ENCODE data around the gene PTPN21. TPM values are rescaled to one million over a fixed set of nuclear protein-coding genes. Genes with fewer than 3 reads are reported as not detected.

The PTPN21 gene
- total and polyA plus RNA-seq, 2 experiments from 2014 or later, result 8.1 to 16.3 TPM

- Histone ChIP-seq H3K36me3 (replicated peaks; ENCODE audit: insufficient read depth, low read depth) (no peaks in the 10 kb centered on the region), H3K4me3 (no peak overlapping the region), H3K9me2 (replicated peaks; ENCODE audit: insufficient read depth) (no peaks in the 10 kb centered on the region), H3K4me2 (no peak overlapping the region), H3K4me1 (ENCODE audit: insufficient read depth) (no peaks in the 10 kb centered on the region), H3K27me3 (no peaks in the 10 kb centered on the region), H4K20me1 (ENCODE audit: insufficient read depth, poor library complexity, severe bottlenecking) (no peaks in the 10 kb centered on the region), H2AFZ (no peak overlapping the region), H3K9me3 (ENCODE audit: low read depth) (no peaks in the 10 kb centered on the region), H3K27ac (no peak overlapping the region), H3K79me2 (peaks cover 14% of the 10 kb centered on the region)
- no peak for DNase-seq (ENCODE audit: low spot score)
- TF ChIP-seq, protein P1, sequence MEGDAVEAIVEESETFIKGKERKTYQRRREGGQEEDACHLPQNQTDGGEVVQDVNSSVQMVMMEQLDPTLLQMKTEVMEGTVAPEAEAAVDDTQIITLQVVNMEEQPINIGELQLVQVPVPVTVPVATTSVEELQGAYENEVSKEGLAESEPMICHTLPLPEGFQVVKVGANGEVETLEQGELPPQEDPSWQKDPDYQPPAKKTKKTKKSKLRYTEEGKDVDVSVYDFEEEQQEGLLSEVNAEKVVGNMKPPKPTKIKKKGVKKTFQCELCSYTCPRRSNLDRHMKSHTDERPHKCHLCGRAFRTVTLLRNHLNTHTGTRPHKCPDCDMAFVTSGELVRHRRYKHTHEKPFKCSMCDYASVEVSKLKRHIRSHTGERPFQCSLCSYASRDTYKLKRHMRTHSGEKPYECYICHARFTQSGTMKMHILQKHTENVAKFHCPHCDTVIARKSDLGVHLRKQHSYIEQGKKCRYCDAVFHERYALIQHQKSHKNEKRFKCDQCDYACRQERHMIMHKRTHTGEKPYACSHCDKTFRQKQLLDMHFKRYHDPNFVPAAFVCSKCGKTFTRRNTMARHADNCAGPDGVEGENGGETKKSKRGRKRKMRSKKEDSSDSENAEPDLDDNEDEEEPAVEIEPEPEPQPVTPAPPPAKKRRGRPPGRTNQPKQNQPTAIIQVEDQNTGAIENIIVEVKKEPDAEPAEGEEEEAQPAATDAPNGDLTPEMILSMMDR (IDR thresholded peaks at IDR 0.05; ENCODE audit: poor library complexity), result no peak
- TF ChIP-seq EZH2phosphoT487 (IDR thresholded peaks at IDR 0.05; ENCODE audit: low read depth, severe bottlenecking, unreplicated experiment) (no peak), EZH2 (IDR thresholded peaks at IDR 0.05; ENCODE audit: borderline replicate concordance) (no peak)
- WGBS (ENCODE audit: low lambda C conversion rate, missing lambda C conversion rate), result 100% methylated on average over 3 of the region's 3 CpGs
These were observed 29.6 kb upstream of the PTPN21 start for GRCh38 chr14:88584451-88584850.

DNA sequence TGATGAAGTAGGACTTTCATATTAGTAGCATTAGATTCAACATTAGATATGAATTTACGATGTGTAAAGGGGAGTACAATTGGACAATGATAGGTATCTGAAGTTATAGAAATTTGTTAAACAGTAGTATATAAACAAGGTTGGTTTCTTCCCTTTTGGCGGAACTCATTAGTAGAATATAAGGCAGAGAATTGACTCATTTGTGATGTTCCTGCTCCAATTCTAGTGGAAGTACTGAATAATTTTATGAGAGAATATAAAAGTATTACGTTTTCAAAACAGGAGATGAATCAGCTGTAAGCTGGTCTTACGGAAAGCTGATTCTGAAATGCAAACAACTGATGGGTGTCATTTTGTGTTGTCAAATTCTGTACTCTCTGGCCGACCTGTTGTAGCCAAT, 21.4 kb upstream of the PTPN21 start:
- H3K4me2 ChIP-seq, result no peak overlapping the region
- no peak overlapping the region for H2AFZ ChIP-seq
- H3K9me3 ChIP-seq (ENCODE audit: low read depth), result no peaks in the 10 kb centered on the region
- WGBS (ENCODE audit: low lambda C conversion rate, missing lambda C conversion rate), result 96% methylated on average over 5 of the region's 5 CpGs
- peaks cover 13% of the 10 kb centered on the region for H3K36me3 ChIP-seq (replicated peaks; ENCODE audit: insufficient read depth, low read depth)
- no peak for DNase-seq (ENCODE audit: low spot score)
- H3K27ac ChIP-seq, result no peak overlapping the region
- no peaks in the 10 kb centered on the region for H3K27me3 ChIP-seq
- no peaks in the 10 kb centered on the region for H4K20me1 ChIP-seq (ENCODE audit: insufficient read depth, poor library complexity, severe bottlenecking)
- no peaks in the 10 kb centered on the region for H3K9me2 ChIP-seq (replicated peaks; ENCODE audit: insufficient read depth)
- H3K4me1 ChIP-seq (ENCODE audit: insufficient read depth), result no peaks in the 10 kb centered on the region
- H3K4me3 ChIP-seq, result no peak overlapping the region
- TF ChIP-seq EZH2phosphoT487 (IDR thresholded peaks at IDR 0.05; ENCODE audit: low read depth, severe bottlenecking, unreplicated experiment), result no peak
- TF ChIP-seq EZH2 (IDR thresholded peaks at IDR 0.05; ENCODE audit: borderline replicate concordance), result no peak
- TF ChIP-seq, protein P1 (IDR thresholded peaks at IDR 0.05; ENCODE audit: poor library complexity), result no peak
- H3K79me2 ChIP-seq, result peaks cover 3% of the 10 kb centered on the region

- H3K79me2 ChIP-seq, result peaks cover 30% of the 10 kb centered on the region
- no peak for DNase-seq (ENCODE audit: low spot score)
- H2AFZ ChIP-seq, result no peak overlapping the region
- no peaks in the 10 kb centered on the region for H3K9me2 ChIP-seq (replicated peaks; ENCODE audit: insufficient read depth)
- no peak overlapping the region for H3K4me2 ChIP-seq
- no peak for TF ChIP-seq EZH2phosphoT487 (IDR thresholded peaks at IDR 0.05; ENCODE audit: low read depth, severe bottlenecking, unreplicated experiment)
- TF ChIP-seq, protein P1 (IDR thresholded peaks at IDR 0.05; ENCODE audit: poor library complexity), result no peak
- no peak for TF ChIP-seq EZH2 (IDR thresholded peaks at IDR 0.05; ENCODE audit: borderline replicate concordance)
- peaks cover 3% of the 10 kb centered on the region for H4K20me1 ChIP-seq (ENCODE audit: insufficient read depth, poor library complexity, severe bottlenecking)
- 96% methylated on average over 4 of the region's 4 CpGs for WGBS (ENCODE audit: low lambda C conversion rate, missing lambda C conversion rate)
- no peaks in the 10 kb centered on the region for H3K4me1 ChIP-seq (ENCODE audit: insufficient read depth)
- no peak overlapping the region for H3K27ac ChIP-seq
- no peak overlapping the region for H3K4me3 ChIP-seq
- H3K27me3 ChIP-seq, result no peaks in the 10 kb centered on the region
- peaks cover 9% of the 10 kb centered on the region for H3K36me3 ChIP-seq (replicated peaks; ENCODE audit: insufficient read depth, low read depth)
- no peaks in the 10 kb centered on the region for H3K9me3 ChIP-seq (ENCODE audit: low read depth)
These were observed 17.3 kb upstream of the PTPN21 start for GRCh38 chr14:88572117-88572516.

GRCh38 chr14:88568196-88568595, 13.4 kb upstream of the PTPN21 start:
- 94% methylated on average over 3 of the region's 3 CpGs for WGBS (ENCODE audit: low lambda C conversion rate, missing lambda C conversion rate)
- no peak for TF ChIP-seq EZH2phosphoT487 (IDR thresholded peaks at IDR 0.05; ENCODE audit: low read depth, severe bottlenecking, unreplicated experiment)
- TF ChIP-seq, protein P1 (IDR thresholded peaks at IDR 0.05; ENCODE audit: poor library complexity), result no peak
- no peak for TF ChIP-seq EZH2 (IDR thresholded peaks at IDR 0.05; ENCODE audit: borderline replicate concordance)
- H3K4me1 ChIP-seq (ENCODE audit: insufficient read depth), result peaks cover 9% of the 10 kb centered on the region
- no peaks in the 10 kb centered on the region for H3K27me3 ChIP-seq
- DNase-seq (ENCODE audit: low spot score), result no peak
- H3K9me2 ChIP-seq (replicated peaks; ENCODE audit: insufficient read depth), result no peaks in the 10 kb centered on the region
- H4K20me1 ChIP-seq (ENCODE audit: insufficient read depth, poor library complexity, severe bottlenecking), result peaks cover 24% of the 10 kb centered on the region
- H3K79me2 ChIP-seq, result peaks cover 62% of the 10 kb centered on the region
- no peak overlapping the region for H3K27ac ChIP-seq
- H3K9me3 ChIP-seq (ENCODE audit: low read depth), result no peaks in the 10 kb centered on the region
- H2AFZ ChIP-seq, result no peak overlapping the region
- H3K36me3 ChIP-seq (replicated peaks; ENCODE audit: insufficient read depth, low read depth), result peaks cover 9% of the 10 kb centered on the region
- no peak overlapping the region for H3K4me2 ChIP-seq
- no peak overlapping the region for H3K4me3 ChIP-seq
